Glomerular endothelial cell (primary cell): ENCODE data around the gene BOD1. TPM values are rescaled to one million over a fixed set of nuclear protein-coding genes. Genes with fewer than 3 reads are reported as not detected.

Experiments used
- DNase-seq: peaks from one replicate; pipeline ENCODE4 v3.0.0-alpha.2; 2011; ENCODE audit warnings: low read depth, low spot score; ENCODE audit errors: extremely low read depth
- total RNA-seq: library from RNA; depleted of rRNA; stranded (reverse); fragments of >200 nt; gene quantifications from 2 replicates; pipeline ENCODE4 v1.2.3, GENCODE V29; 2015

Gene BOD1
- total RNA-seq, 1 donor from 2014 or later, result 52.1 TPM

GRCh38 chr5:173581408-173582215 is 34.8 kb downstream of the BOD1 start:
- no peak for DNase-seq

- DNase-seq, result no peak
Measured at GRCh38 chr5:173578947-173579615, 37.4 kb downstream of the BOD1 start.

- no peak for DNase-seq
Measured at GRCh38 chr5:173577817-173578216, 38.6 kb downstream of the BOD1 start.

- DNase-seq, result no peak
Measured at GRCh38 chr5:173577166-173577565, 39.3 kb downstream of the BOD1 start.

GRCh38 chr5:173575985-173576384 is 40.5 kb downstream of the BOD1 start:
- DNase-seq, result no peak

GRCh38 chr5:173574983-173575382 is 41.5 kb downstream of the BOD1 start:
- no peak for DNase-seq

GRCh38 chr5:173573126-173573960 is 43.1 kb downstream of the BOD1 start:
- no peak for DNase-seq

GRCh38 chr5:173572431-173573125 is 43.9 kb downstream of the BOD1 start:
- DNase-seq, result no peak

GRCh38 chr5:173570321-173571090 is 45.9 kb downstream of the BOD1 start:
- no peak for DNase-seq

- DNase-seq, result no peak
Measured at GRCh38 chr5:173568703-173569102, 47.7 kb downstream of the BOD1 start.

- DNase-seq, result no peak
Measured at GRCh38 chr5:173568128-173568527, 48.3 kb downstream of the BOD1 start.

- no peak for DNase-seq
Measured at GRCh38 chr5:173567548-173567947, 48.9 kb downstream of the BOD1 start.

GRCh38 chr5:173565491-173566072 is 50.9 kb downstream of the BOD1 start:
- no peak for DNase-seq

GRCh38 chr5:173564106-173564505 is 52.3 kb downstream of the BOD1 start:
- no peak for DNase-seq

GRCh38 chr5:173563246-173563645 is 53.2 kb downstream of the BOD1 start:
- no peak for DNase-seq

- DNase-seq, result no peak
Measured at GRCh38 chr5:173562451-173562850, 54.0 kb downstream of the BOD1 start.
